Prostate gland (tissue), 2 donors: ENCODE data around the gene STAC. TPM values are rescaled to one million over a fixed set of nuclear protein-coding genes. Genes with fewer than 3 reads are reported as not detected.

Source experiments
- DNase-seq: peaks from one replicate; pipeline ENCODE4 v3.0.0-alpha.2; 2019; ENCODE audit warnings: low spot score
- H3K27ac ChIP-seq, 2 donors: fragments of 200-600 bp; sonication (generic); 2 replicates each; pipeline ENCODE4 v1.5.1; 2017 to 2019
- H3K27me3 ChIP-seq: fragments of 200-600 bp; sonication (generic); replicated peaks from 2 replicates; pipeline ENCODE4 v1.5.1; 2019; ENCODE audit not compliant: insufficient read depth
- H3K36me3 ChIP-seq, 2 donors: fragments of 200-600 bp; sonication (generic); 1 replicate in 1 of 2; 2 replicates in 1 of 2; pipeline versions ENCODE4 v1.5.1 to v1.8.1; 2017 to 2019
- H3K4me1 ChIP-seq: fragments of 200-600 bp; sonication (generic); replicated peaks from 2 replicates; pipeline ENCODE4 v1.5.1; 2019
- H3K4me3 ChIP-seq, 2 donors: fragments of 200-600 bp; sonication (generic); 2 replicates each; pipeline ENCODE4 v1.5.1; 2017 to 2019
- H3K9me3 ChIP-seq: fragments of 200-600 bp; sonication (generic); 2 replicates; pipeline ENCODE4 v1.5.1; 2017
- CTCF ChIP-seq, 4 experiments: fragments of 200-600 bp in 2 of 4; fragments of 450-650 bp in 2 of 4; sonication (generic) in 2 of 4; IDR thresholded peaks; 1 replicate in 3 of 4; 2 replicates in 1 of 4; pipeline ENCODE4 v1.5.1; 2016 to 2019; ENCODE audit warnings: antibody characterized with exemption in 4 of 4, mild to moderate bottlenecking in 2 of 4, moderate library complexity in 2 of 4
- POLR2A ChIP-seq: fragments of 450-650 bp; IDR thresholded peaks from one replicate; pipeline ENCODE4 v1.6.1; 2016; ENCODE audit warnings: antibody characterized with exemption, mild to moderate bottlenecking
- POLR2AphosphoS5 ChIP-seq: sonication (generic); formaldehyde crosslinking; IDR thresholded peaks from one replicate; pipeline ENCODE4 v1.6.1; 2017; ENCODE audit warnings: antibody characterized with exemption
- WGBS: methylation state at CpG from one replicate; pipeline ENCODE4 v1.1.5; 2018; 5-methylcytosine and 5-hydroxymethylcytosine counted together
- intact Hi-C: fragments of 100-400 bp; cut with DNase I; formaldehyde crosslinking; loops from one replicate; pipeline ENCODE4 v1.14.2; 2022
- total RNA-seq, 2 donors: library from RNA; depleted of rRNA; stranded (reverse); fragments of >200 nt; gene quantifications; one replicate each; pipeline ENCODE4 v1.1.0, GENCODE V29; 2016

Gene STAC
- total RNA-seq, 2 donors from 2014 or later = 10.6 to 18.4 TPM

DNA sequence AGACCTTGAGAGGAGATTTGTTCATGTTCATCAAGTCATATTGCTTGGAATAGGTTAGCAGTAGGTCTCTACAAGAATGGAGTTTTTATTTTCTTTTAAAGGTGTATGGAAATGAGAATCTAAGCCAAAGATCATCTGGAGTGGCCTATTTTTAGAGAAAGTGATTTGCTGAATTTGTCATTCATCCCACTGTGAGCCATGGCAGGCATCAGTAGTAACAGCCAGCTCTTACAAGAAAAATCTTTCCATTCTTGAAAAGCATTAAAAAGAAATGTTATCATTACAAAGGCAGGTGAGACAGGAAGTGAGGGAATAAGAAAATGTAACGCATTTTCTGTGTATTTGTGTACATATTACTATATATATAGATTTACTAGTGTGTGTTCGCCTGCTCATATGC lies 29.6 kb downstream of the STAC start:
- H3K27me3 ChIP-seq = no peaks in the 10 kb centered on the region
- H3K4me3 ChIP-seq = no peak overlapping the region
- H3K4me1 ChIP-seq = no peaks in the 10 kb centered on the region
- TF ChIP-seq CTCF (IDR thresholded peaks at IDR 0.05) (no peak), POLR2A (no peak), POLR2AphosphoS5 (no peak)
- no peaks in the 10 kb centered on the region for H3K36me3 ChIP-seq
- DNase-seq = no peak
- 78% methylated on average over 2 of the region's 2 CpGs for WGBS
- no peak overlapping the region for H3K27ac ChIP-seq
- H3K9me3 ChIP-seq = no peaks in the 10 kb centered on the region
- intact Hi-C loops = no loop called here

GRCh38 chr3:36411587-36411986 lies 31.3 kb downstream of the STAC start:
- Histone ChIP-seq H3K27me3 (no peaks in the 10 kb centered on the region), H3K4me3 (no peak overlapping the region), H3K9me3 (no peaks in the 10 kb centered on the region), H3K4me1 (no peaks in the 10 kb centered on the region), H3K27ac (no peak overlapping the region), H3K36me3 (no peaks in the 10 kb centered on the region)
- intact Hi-C loops = no loop called here
- TF ChIP-seq CTCF (IDR thresholded peaks at IDR 0.05) = no peak
- no peak for TF ChIP-seq POLR2A
- TF ChIP-seq POLR2AphosphoS5 = no peak
- 97% methylated on average over 1 of the region's 1 CpG for WGBS
- no peak for DNase-seq

DNA sequence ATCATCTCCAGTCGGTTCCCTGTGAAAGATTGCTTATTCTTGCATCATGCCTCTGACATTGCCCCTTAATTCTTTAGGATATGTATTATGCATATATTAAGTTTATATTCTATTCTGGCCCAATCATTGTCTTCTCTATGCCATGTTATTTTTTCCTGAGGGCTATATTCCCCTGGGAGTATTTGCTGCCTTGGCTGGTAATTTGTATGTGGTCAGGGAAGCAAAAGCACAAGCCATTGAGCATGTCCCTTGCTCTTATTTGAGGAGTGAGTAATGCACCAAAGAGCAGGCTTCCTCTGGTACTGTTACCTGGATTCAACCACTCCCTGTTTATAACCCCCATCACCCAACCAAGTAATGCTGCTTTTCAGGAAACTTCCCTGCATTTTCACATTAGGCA lies 36.3 kb downstream of the STAC start:
- DNase-seq = no peak
- TF ChIP-seq POLR2A (no peak), CTCF (IDR thresholded peaks at IDR 0.05) (no peak), POLR2AphosphoS5 (no peak)
- no peaks in the 10 kb centered on the region for H3K27me3 ChIP-seq
- no peaks in the 10 kb centered on the region for H3K4me1 ChIP-seq
- H3K9me3 ChIP-seq = no peaks in the 10 kb centered on the region
- 94% methylated on average over 1 of the region's 1 CpG for WGBS
- no peak overlapping the region for H3K27ac ChIP-seq
- no peak overlapping the region for H3K4me3 ChIP-seq
- intact Hi-C loops = no loop called here
- H3K36me3 ChIP-seq = no peaks in the 10 kb centered on the region

GRCh38 chr3:36417237-36417636 lies 36.9 kb downstream of the STAC start:
- no peak for TF ChIP-seq CTCF (IDR thresholded peaks at IDR 0.05)
- no peak overlapping the region for H3K27ac ChIP-seq
- H3K4me1 ChIP-seq = no peaks in the 10 kb centered on the region
- no peaks in the 10 kb centered on the region for H3K9me3 ChIP-seq
- intact Hi-C loops = no loop called here
- no peak overlapping the region for H3K4me3 ChIP-seq
- H3K27me3 ChIP-seq = no peaks in the 10 kb centered on the region
- 47% methylated on average over 2 of the region's 2 CpGs for WGBS
- DNase-seq = no peak
- no peaks in the 10 kb centered on the region for H3K36me3 ChIP-seq

DNA sequence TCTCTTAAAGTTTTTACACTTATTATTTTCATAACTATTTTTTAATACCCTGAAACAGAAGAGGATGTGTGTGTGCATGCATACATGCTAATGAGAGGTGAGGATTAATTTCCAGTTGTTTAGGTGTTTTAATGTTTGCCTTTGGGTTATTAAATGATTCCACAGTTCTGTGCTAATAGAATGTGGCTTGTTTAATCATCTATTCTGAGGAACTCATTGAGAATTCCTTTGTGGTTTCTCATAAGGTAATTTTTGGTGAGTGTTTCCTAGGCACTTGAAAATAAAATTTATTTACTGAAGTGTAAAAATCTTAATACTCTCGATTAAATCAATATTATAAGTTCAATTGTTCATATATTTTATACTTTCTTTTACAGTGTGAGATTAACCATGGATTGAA lies 38.0 kb downstream of the STAC start:
- WGBS = 85% methylated on average over 1 of the region's 1 CpG
- no peak for DNase-seq
- Histone ChIP-seq H3K4me3 (no peak overlapping the region), H3K36me3 (no peaks in the 10 kb centered on the region), H3K27me3 (no peaks in the 10 kb centered on the region), H3K4me1 (no peaks in the 10 kb centered on the region), H3K9me3 (no peaks in the 10 kb centered on the region), H3K27ac (no peak overlapping the region)
- TF ChIP-seq CTCF (IDR thresholded peaks at IDR 0.05) = no peak
- no peak for TF ChIP-seq POLR2A
- TF ChIP-seq POLR2AphosphoS5 = no peak
- intact Hi-C loops = no loop called here
